ENCODE results near the gene ESPN.

GRCh38 chr1:6447818-6448748 is 23.5 kb downstream of the ESPN start:
- TF ChIP-seq, protein P1, sequence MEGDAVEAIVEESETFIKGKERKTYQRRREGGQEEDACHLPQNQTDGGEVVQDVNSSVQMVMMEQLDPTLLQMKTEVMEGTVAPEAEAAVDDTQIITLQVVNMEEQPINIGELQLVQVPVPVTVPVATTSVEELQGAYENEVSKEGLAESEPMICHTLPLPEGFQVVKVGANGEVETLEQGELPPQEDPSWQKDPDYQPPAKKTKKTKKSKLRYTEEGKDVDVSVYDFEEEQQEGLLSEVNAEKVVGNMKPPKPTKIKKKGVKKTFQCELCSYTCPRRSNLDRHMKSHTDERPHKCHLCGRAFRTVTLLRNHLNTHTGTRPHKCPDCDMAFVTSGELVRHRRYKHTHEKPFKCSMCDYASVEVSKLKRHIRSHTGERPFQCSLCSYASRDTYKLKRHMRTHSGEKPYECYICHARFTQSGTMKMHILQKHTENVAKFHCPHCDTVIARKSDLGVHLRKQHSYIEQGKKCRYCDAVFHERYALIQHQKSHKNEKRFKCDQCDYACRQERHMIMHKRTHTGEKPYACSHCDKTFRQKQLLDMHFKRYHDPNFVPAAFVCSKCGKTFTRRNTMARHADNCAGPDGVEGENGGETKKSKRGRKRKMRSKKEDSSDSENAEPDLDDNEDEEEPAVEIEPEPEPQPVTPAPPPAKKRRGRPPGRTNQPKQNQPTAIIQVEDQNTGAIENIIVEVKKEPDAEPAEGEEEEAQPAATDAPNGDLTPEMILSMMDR (IDR thresholded peaks at IDR 0.05) = no peak
- no peak for TF ChIP-seq POLR2A (IDR thresholded peaks at IDR 0.05)
- no peak for TF ChIP-seq POLR2AphosphoS5 (IDR thresholded peaks at IDR 0.05)
- no peak for TF ChIP-seq EP300 (IDR thresholded peaks at IDR 0.05)

All from sigmoid colon (tissue), 4 donors.